Cortex of kidney (tissue), 1 donor: Measurements from ENCODE around the gene ORM2.

ENCODE experiments used
- DNase-seq: peaks from one replicate; lab custom pipeline; 2025; lab: John Stamatoyannopoulos, UW

Gene ORM2

DNA sequence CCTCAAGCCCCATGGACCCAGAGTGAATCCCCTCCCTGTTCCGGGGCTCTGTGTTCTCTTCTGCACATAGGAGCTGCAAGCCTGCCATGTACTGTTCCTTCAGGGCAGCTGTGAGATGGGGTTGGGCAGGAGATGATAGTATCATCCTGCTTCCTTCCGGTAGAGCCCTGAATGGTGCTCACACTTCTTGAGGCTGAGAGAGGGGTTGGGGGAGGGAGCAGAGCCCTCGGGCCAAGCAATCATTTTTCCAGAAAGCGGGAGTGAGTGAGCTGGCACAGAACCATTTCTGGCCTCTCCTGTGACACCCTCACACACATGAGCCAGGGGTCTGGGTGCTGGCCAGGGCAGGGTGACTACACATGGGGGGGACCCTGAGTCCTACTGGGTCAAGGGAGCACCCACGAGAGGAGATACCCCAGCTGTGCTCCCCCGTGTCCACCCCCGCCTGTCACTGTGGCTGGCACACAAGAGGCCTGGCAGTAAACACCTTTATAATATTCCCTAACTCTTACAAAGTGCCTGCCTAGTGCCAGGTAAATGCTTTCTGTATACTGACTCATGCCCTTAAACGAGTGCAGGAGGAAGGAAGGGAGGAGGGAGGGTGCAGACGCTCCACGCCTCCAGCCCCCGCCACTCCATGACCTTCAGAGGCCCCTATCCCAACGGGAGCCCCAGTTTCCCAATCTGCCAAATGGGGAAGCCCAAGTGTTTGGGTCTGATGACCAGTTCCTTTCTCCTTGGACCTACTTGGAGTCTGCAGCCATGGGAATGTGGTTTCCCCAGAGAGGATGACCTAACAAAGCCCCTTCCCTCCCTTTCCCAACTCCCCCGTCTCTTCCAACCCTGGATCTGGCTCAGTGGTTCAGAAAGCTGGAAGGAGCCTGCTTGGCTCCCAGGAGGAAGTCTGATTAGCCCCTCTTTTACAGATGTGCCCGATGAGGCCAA is 42.6 kb downstream of the ORM2 start:
- no peak for DNase-seq

- DNase-seq = no peak
Observed at GRCh38 chr9:114372921-114373448, 43.3 kb downstream of the ORM2 start.

DNA sequence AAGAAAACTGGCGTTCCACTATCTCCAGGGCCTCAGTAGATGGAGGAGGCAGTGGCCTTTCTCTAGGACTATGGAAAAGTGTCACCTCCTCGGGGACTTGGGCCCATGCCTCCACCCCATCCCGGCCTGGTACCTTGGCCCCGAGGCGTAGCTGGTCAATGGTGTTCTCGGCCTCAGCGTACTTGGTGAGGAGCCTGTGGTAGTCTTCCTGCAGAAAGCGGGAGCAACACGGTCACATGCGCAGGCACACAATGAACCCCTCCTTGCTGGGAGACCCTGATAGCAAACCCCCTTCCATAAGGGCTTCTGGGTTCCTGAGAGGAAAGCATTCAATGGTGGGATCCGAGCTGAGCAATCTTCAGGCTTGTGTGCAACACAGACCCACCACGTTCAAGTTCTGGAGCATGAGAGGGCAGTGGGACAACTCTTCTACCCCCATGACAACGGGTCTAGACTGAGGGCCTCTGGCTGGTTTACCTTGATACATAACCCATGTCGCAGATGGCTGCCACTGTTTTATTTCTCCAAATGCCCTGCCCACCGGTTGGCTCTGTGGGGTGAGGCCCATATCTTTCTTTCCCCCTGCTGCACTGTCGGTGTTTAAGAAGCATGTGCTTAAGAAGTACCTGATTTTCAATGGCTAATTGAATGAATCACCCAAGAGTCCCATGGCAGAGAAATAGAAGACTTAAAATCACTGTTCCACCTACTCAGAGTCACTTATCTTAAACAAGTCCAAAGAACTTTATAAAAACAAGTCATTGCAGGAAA is 44.5 kb downstream of the ORM2 start:
- DNase-seq = no peak

DNA sequence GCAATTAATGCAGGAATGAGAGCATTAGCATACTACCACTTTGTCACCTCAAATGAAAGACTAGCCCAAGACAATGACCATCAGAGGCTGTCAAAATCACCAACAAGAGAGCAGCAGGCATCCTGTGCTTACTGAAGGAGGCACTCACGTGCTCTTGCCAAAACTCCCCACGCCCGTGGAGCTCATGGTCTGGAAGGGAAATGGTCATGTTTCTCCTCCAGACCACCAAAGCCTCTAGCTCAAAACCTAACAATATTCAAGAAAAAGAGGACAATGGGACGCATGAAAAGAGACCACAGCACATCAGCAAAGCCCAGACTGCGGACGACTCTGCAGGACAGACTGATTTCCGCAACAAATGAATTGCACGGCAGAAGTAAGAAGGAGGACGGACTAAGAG is 45.3 kb downstream of the ORM2 start:
- no peak for DNase-seq

DNA sequence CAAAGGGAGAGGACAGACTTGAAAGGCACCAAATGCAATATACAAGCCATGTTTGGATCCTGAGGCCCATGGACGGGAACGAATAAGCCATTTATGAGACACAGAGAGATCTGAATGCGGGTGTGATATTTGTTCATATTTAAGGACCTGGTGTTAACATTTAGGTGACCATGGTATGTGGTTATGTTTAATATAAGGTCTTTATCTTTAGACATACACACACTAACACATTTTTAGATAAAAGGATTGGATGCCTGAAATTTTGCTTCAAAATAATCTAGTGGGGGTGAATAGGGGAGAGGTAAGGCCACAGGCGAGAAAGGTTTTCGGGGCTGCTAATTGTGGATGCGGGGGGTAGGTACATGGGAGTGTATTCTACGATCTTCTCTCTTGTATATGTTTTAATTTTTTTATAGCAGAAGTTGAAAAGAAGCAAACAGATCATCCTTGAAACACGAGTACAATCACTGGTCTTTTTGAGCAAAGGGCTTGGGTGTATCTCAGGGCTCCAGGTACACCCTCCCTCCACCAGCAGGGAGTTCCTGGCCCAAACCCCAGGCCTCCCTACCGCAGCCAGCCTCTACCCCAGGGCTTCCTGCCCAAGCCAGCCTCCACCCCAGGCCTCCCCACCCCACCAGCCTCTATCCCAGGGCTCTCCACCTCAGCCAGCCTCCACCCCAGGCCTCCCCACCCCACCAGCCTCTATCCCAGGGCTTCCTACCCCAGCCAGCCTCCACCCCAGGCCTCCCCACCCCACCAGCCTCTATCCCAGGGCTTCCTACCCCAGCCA is 45.9 kb downstream of the ORM2 start:
- no peak for DNase-seq

GRCh38 chr9:114376586-114377445 is 47.1 kb downstream of the ORM2 start:
- no peak for DNase-seq

DNA sequence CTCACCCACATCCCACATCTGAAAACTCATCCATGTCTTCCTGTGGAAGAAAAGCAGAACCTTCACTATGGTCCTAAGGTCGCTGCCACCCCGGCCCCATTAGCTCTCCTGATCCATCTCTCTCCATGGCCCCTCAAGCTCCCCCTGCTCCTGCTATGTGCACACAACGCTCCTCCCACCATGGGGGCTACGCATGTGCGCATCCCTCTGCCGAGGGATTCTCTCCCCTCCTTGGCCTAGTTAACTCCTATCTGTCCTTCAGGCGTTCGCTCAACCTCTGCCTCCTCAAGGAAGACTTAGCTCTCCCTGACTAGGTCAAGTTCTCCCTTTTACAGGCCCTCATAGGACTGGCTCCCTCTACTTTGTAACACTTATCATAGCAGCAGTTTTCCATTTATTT is 48.3 kb downstream of the ORM2 start:
- no peak for DNase-seq

GRCh38 chr9:114378883-114379282 is 49.2 kb downstream of the ORM2 start:
- no peak for DNase-seq
